ENCODE results near the gene CELSR1. TPM values are rescaled to one million over a fixed set of nuclear protein-coding genes. Genes with fewer than 3 reads are reported as not detected.
A peak's percentile ranks its signal among the peaks of the same experiment; 100 is the strongest.

Gene CELSR1
- total and polyA plus RNA-seq, 10 donors: 4.3 to 13.1 (median 8.4) TPM

GRCh38 chr22:46354993-46355305 is 182.5 kb downstream of the CELSR1 start:
- Histone ChIP-seq H3K27me3 (replicated peaks in 1 of 7) (no peaks in the 10 kb centered on the region), H3K4me3 (no peak overlapping the region), H3K4me1 (peaks cover 0 to 19% (median 3%) of the 10 kb centered on the region in 6 donors), H3K27ac (no peak overlapping the region), H3K9me3 (no peaks in the 10 kb centered on the region), H3K36me3 (peaks cover 10 to 100% (median 87%) of the 10 kb centered on the region in 6 donors)
- 81 to 90% (median 88%) methylated on average over 5 to 7 of the region's 7 CpGs for WGBS, 5 donors
- TF ChIP-seq CTCF (IDR thresholded peaks at IDR 0.05 in 8 of 11, conservative IDR thresholded peaks at IDR 0.05 in 3 of 11): no peak
- no peak for TF ChIP-seq POLR2A (IDR thresholded peaks at IDR 0.05)
- TF ChIP-seq POLR2AphosphoS5 (IDR thresholded peaks at IDR 0.05): no peak
- intact Hi-C loops (cut with DNase I; ENCODE audit: low total_unique reads): no loop called here
- no peak for DNase-seq

GRCh38 chr22:46354176-46354992 is 183.0 kb downstream of the CELSR1 start:
- Histone ChIP-seq H3K36me3 (peaks cover 10 to 100% (median 91%) of the 10 kb centered on the region in 6 donors), H3K4me3 (no peak overlapping the region), H3K27ac (no peak overlapping the region), H3K27me3 (replicated peaks in 1 of 7) (no peaks in the 10 kb centered on the region), H3K9me3 (no peaks in the 10 kb centered on the region), H3K4me1 (peaks cover 0 to 19% (median 3%) of the 10 kb centered on the region in 6 donors)
- TF ChIP-seq POLR2A (IDR thresholded peaks at IDR 0.05): no peak
- TF ChIP-seq POLR2AphosphoS5 (IDR thresholded peaks at IDR 0.05): peak in 1 of 3 donors; percentile 6
- no peak for TF ChIP-seq CTCF (IDR thresholded peaks at IDR 0.05 in 8 of 11, conservative IDR thresholded peaks at IDR 0.05 in 3 of 11)
- intact Hi-C loops (cut with DNase I; ENCODE audit: low total_unique reads): no loop called here
- 88 to 93% (median 90%) methylated on average over 13 to 21 of the region's 21 CpGs for WGBS, 5 donors
- no peak for DNase-seq

- DNase-seq: no peak
- Histone ChIP-seq H3K4me3 (no peak overlapping the region), H3K9me3 (no peaks in the 10 kb centered on the region), H3K27ac (no peak overlapping the region), H3K36me3 (peaks cover 10 to 100% (median 95%) of the 10 kb centered on the region in 6 donors), H3K4me1 (peaks cover 0 to 19% (median 3%) of the 10 kb centered on the region in 6 donors), H3K27me3 (replicated peaks in 1 of 7) (no peaks in the 10 kb centered on the region)
- intact Hi-C loops (cut with DNase I; ENCODE audit: low total_unique reads): no loop called here
- TF ChIP-seq POLR2AphosphoS5 (IDR thresholded peaks at IDR 0.05) (no peak), CTCF (IDR thresholded peaks at IDR 0.05 in 8 of 11, conservative IDR thresholded peaks at IDR 0.05 in 3 of 11) (no peak), POLR2A (IDR thresholded peaks at IDR 0.05) (no peak)
- 90 to 94% (median 91%) methylated on average over 8 of the region's 8 CpGs for WGBS, 5 donors
These were observed 183.8 kb downstream of the CELSR1 start for GRCh38 chr22:46353483-46354105.

All from spleen (tissue), 11 donors.